ENCODE data around the gene RCC2. TPM values are rescaled to one million over a fixed set of nuclear protein-coding genes. Genes with fewer than 3 reads are reported as not detected.

RCC2 gene
- total RNA-seq, 2 donors from 2014 or later: 69.3 to 121 TPM

GRCh38 chr1:17436380-17437174, 2.9 kb downstream of the RCC2 start:
- intact Hi-C loops (cut with DNase I): no loop called here

GRCh38 chr1:17434601-17435000, 4.9 kb downstream of the RCC2 start:
- TF ChIP-seq, protein P1, sequence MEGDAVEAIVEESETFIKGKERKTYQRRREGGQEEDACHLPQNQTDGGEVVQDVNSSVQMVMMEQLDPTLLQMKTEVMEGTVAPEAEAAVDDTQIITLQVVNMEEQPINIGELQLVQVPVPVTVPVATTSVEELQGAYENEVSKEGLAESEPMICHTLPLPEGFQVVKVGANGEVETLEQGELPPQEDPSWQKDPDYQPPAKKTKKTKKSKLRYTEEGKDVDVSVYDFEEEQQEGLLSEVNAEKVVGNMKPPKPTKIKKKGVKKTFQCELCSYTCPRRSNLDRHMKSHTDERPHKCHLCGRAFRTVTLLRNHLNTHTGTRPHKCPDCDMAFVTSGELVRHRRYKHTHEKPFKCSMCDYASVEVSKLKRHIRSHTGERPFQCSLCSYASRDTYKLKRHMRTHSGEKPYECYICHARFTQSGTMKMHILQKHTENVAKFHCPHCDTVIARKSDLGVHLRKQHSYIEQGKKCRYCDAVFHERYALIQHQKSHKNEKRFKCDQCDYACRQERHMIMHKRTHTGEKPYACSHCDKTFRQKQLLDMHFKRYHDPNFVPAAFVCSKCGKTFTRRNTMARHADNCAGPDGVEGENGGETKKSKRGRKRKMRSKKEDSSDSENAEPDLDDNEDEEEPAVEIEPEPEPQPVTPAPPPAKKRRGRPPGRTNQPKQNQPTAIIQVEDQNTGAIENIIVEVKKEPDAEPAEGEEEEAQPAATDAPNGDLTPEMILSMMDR (IDR thresholded peaks at IDR 0.05): no peak
- no peak overlapping the region for H3K4me3 ChIP-seq
- no peaks in the 10 kb centered on the region for H3K27me3 ChIP-seq
- H3K36me3 ChIP-seq: no peaks in the 10 kb centered on the region
- no peak overlapping the region for H3K27ac ChIP-seq
- DNase-seq: no peak
- intact Hi-C loops (cut with DNase I): no loop called here
- H3K9ac ChIP-seq (ENCODE audit: low read depth in 2 of 2, low read length in 2 of 2): no peak overlapping the region
- peaks cover 14% of the 10 kb centered on the region for H3K4me1 ChIP-seq
- H3K9me3 ChIP-seq: no peaks in the 10 kb centered on the region

More at GRCh38 chr1:17436380-17437174, 2.9 kb downstream of the RCC2 start:
- Histone ChIP-seq H3K9ac (ENCODE audit: low read depth in 2 of 2, low read length in 2 of 2) (peak overlapping the region; percentile 56 to 68), H3K4me1 (peaks cover 22% of the 10 kb centered on the region), H3K27me3 (no peaks in the 10 kb centered on the region), H3K4me3 (peak overlapping the region; percentile 82), H3K36me3 (no peaks in the 10 kb centered on the region), H3K27ac (no peak overlapping the region), H3K9me3 (no peaks in the 10 kb centered on the region)
- TF ChIP-seq, protein P1 (IDR thresholded peaks at IDR 0.05): no peak
- DNase-seq: no peak

- TF ChIP-seq, protein P1 (IDR thresholded peaks at IDR 0.05): no peak
- no peak overlapping the region for H3K27ac ChIP-seq
- H3K9me3 ChIP-seq: no peaks in the 10 kb centered on the region
- no peaks in the 10 kb centered on the region for H3K27me3 ChIP-seq
- H3K36me3 ChIP-seq: no peaks in the 10 kb centered on the region
- no peak overlapping the region for H3K4me3 ChIP-seq
- intact Hi-C loops (cut with DNase I): no loop called here
- H3K4me1 ChIP-seq: peaks cover 17% of the 10 kb centered on the region
- no peak for DNase-seq
- H3K9ac ChIP-seq (ENCODE audit: low read depth in 2 of 2, low read length in 2 of 2): no peak overlapping the region
Observed at GRCh38 chr1:17434016-17434415, 5.5 kb downstream of the RCC2 start.

- no peak for DNase-seq
- Histone ChIP-seq H3K9me3 (no peaks in the 10 kb centered on the region), H3K36me3 (no peaks in the 10 kb centered on the region), H3K9ac (ENCODE audit: low read depth in 2 of 2, low read length in 2 of 2) (no peak overlapping the region), H3K4me1 (peaks cover 20% of the 10 kb centered on the region), H3K27ac (no peak overlapping the region), H3K4me3 (no peak overlapping the region), H3K27me3 (no peaks in the 10 kb centered on the region)
- intact Hi-C loops (cut with DNase I): no loop called here
- TF ChIP-seq, protein P1 (IDR thresholded peaks at IDR 0.05): no peak
Observed at GRCh38 chr1:17433261-17433660, 6.2 kb downstream of the RCC2 start.

DNA sequence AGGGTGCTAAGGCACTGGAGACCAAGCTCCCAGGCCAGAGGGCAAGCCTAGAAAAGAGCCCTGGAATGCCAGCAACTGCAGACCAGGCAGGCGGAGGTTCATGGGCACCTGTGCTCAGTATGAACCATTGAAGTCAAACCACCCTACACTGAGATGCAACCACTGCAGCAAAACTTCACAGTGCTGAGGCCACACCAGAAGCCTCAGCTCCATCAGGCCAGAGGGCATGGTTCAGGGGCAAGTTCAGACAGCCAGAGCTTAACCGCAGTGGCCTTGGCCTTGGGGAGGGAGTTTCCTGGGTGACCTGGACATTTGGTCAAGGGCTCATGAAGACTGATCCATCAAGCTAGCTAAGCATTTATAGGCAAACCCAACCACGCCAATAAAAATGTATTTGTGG, 7.1 kb downstream of the RCC2 start:
- Histone ChIP-seq H3K4me1 (peaks cover 20% of the 10 kb centered on the region), H3K9ac (ENCODE audit: low read depth in 2 of 2, low read length in 2 of 2) (no peak overlapping the region), H3K4me3 (no peak overlapping the region), H3K27me3 (no peaks in the 10 kb centered on the region), H3K36me3 (peaks cover 3% of the 10 kb centered on the region), H3K9me3 (no peaks in the 10 kb centered on the region), H3K27ac (no peak overlapping the region)
- DNase-seq: no peak
- intact Hi-C loops (cut with DNase I): no loop called here
- TF ChIP-seq, protein P1 (IDR thresholded peaks at IDR 0.05): no peak
